ENCODE results near the gene RADX. TPM values are rescaled to one million over a fixed set of nuclear protein-coding genes. Genes with fewer than 3 reads are reported as not detected.

Gene RADX
- total RNA-seq, 3 donors from 2014 or later (not counting 1 experiment from before 2014, with no cell fraction given), result 4.6 to 7.5 (median 7.2) TPM

GRCh38 chrX:106698693-106699092 lies 86.9 kb downstream of the RADX start:
- intact Hi-C loops (cut with micrococcal nuclease), result no loop called here
- Mint-ChIP-seq H3K9me3 (no peaks in the 10 kb centered on the region), H3K36me3 (no peaks in the 10 kb centered on the region), H3K27me3 (ENCODE audit: low read depth in 2 of 2) (peaks cover 4 to 21% of the 10 kb centered on the region in 2 donors), H3K27ac (no peak overlapping the region), H3K4me1 (no peaks in the 10 kb centered on the region), H3K4me3 (no peak overlapping the region)
- TF ChIP-seq CTCF (IDR thresholded peaks at IDR 0.05), result no peak
- Histone ChIP-seq H3K36me3 (ENCODE audit: control insufficient read depth, insufficient read depth, low read length) (no peaks in the 10 kb centered on the region), H3K4me1 (ENCODE audit: control insufficient read depth, insufficient read depth, low read length) (no peaks in the 10 kb centered on the region), H3K4me3 (ENCODE audit: low read length) (no peak overlapping the region), H3K27ac (ENCODE audit: low read length) (no peak overlapping the region), H3K9me3 (ENCODE audit: control insufficient read depth, insufficient read depth, low read length) (no peaks in the 10 kb centered on the region), H3K27me3 (ENCODE audit: control insufficient read depth, insufficient read depth, low read length) (no peaks in the 10 kb centered on the region)
- WGBS (ENCODE audit: insufficient coverage), result 77% methylated on average over 3 of the region's 3 CpGs
- ATAC-seq (no peak), DNase-seq (no peak)

- Mint-ChIP-seq H3K9me3 (no peaks in the 10 kb centered on the region), H3K36me3 (no peaks in the 10 kb centered on the region), H3K4me3 (no peak overlapping the region), H3K27ac (no peak overlapping the region), H3K27me3 (ENCODE audit: low read depth in 2 of 2) (peaks cover 4 to 24% of the 10 kb centered on the region in 2 donors), H3K4me1 (no peaks in the 10 kb centered on the region)
- Histone ChIP-seq H3K27me3 (ENCODE audit: control insufficient read depth, insufficient read depth, low read length) (no peaks in the 10 kb centered on the region), H3K36me3 (ENCODE audit: control insufficient read depth, insufficient read depth, low read length) (no peaks in the 10 kb centered on the region), H3K4me3 (ENCODE audit: low read length) (no peak overlapping the region), H3K4me1 (ENCODE audit: control insufficient read depth, insufficient read depth, low read length) (no peaks in the 10 kb centered on the region), H3K27ac (ENCODE audit: low read length) (no peak overlapping the region), H3K9me3 (ENCODE audit: control insufficient read depth, insufficient read depth, low read length) (no peaks in the 10 kb centered on the region)
- no peak for TF ChIP-seq CTCF (IDR thresholded peaks at IDR 0.05)
- ATAC-seq (no peak), DNase-seq (no peak)
- no CpG with 5 or more reads among the region's 1 CpG for WGBS (ENCODE audit: insufficient coverage)
- intact Hi-C loops (cut with micrococcal nuclease), result no loop called here
Observed at GRCh38 chrX:106702636-106703035, 90.9 kb downstream of the RADX start.

GRCh38 chrX:106706466-106706865 lies 94.7 kb downstream of the RADX start:
- H3K27ac Mint-ChIP-seq, result no peak overlapping the region
- intact Hi-C loops (cut with micrococcal nuclease), result no loop called here
- 100% methylated on average over 1 of the region's 3 CpGs for WGBS (ENCODE audit: insufficient coverage)

More at GRCh38 chrX:106706466-106706865, 94.7 kb downstream of the RADX start:
- no peak for DNase-seq
- no peak for TF ChIP-seq CTCF (IDR thresholded peaks at IDR 0.05)
- H3K36me3 ChIP-seq (ENCODE audit: control insufficient read depth, insufficient read depth, low read length), result no peaks in the 10 kb centered on the region
- Mint-ChIP-seq H3K27me3 (ENCODE audit: low read depth in 2 of 2) (peaks cover 0 to 8% of the 10 kb centered on the region in 2 donors), H3K9me3 (no peaks in the 10 kb centered on the region), H3K4me3 (no peak overlapping the region), H3K36me3 (no peaks in the 10 kb centered on the region), H3K4me1 (no peaks in the 10 kb centered on the region)
- H3K4me3 ChIP-seq (ENCODE audit: low read length), result no peak overlapping the region
- no peak for ATAC-seq
- H3K4me1 ChIP-seq (ENCODE audit: control insufficient read depth, insufficient read depth, low read length), result no peaks in the 10 kb centered on the region
- H3K27me3 ChIP-seq (ENCODE audit: control insufficient read depth, insufficient read depth, low read length), result no peaks in the 10 kb centered on the region
- no peak overlapping the region for H3K27ac ChIP-seq (ENCODE audit: low read length)
- no peaks in the 10 kb centered on the region for H3K9me3 ChIP-seq (ENCODE audit: control insufficient read depth, insufficient read depth, low read length)
